ENCODE measurements around the gene ASB10. TPM values are rescaled to one million over a fixed set of nuclear protein-coding genes. Genes with fewer than 3 reads are reported as not detected.

ASB10 gene
- total RNA-seq, 4 donors from 2014 or later: not detected

DNA sequence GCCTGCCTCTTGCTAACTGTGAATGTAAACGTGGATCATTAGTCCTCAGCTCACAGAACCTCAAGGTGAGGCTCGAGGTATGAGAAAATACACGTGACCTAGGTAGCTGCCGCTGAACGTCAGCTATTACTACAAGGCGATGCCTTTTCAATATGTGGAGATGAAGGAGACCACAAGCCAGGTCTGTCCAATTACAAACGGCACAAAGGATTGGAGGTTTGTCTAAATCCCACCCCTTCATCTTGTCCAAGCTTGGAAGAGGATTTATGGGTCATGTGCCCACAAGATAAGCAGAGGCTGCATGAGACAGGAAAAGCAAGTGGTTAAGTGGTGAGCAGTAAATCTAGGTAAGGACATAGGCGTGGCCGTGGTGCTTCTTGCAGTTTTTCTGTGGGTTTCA, 19.9 kb upstream of the ASB10 start:
- Histone ChIP-seq H3K4me3 (no peak overlapping the region), H3K27ac (no peak overlapping the region), H3K27me3 (peaks cover 0 to 37% (median 0%) of the 10 kb centered on the region in 4 donors), H3K9me3 (no peaks in the 10 kb centered on the region), H3K4me1 (no peaks in the 10 kb centered on the region), H3K36me3 (peaks cover 0 to 2% (median 0%) of the 10 kb centered on the region in 3 donors)
- intact Hi-C loops (cut with DNase I): no loop called here
- 44 to 58% methylated on average over 5 to 8 of the region's 9 CpGs for WGBS, 2 donors
- no peak for DNase-seq
- no peak for TF ChIP-seq POLR2A (IDR thresholded peaks at IDR 0.05)
- TF ChIP-seq, protein P1, sequence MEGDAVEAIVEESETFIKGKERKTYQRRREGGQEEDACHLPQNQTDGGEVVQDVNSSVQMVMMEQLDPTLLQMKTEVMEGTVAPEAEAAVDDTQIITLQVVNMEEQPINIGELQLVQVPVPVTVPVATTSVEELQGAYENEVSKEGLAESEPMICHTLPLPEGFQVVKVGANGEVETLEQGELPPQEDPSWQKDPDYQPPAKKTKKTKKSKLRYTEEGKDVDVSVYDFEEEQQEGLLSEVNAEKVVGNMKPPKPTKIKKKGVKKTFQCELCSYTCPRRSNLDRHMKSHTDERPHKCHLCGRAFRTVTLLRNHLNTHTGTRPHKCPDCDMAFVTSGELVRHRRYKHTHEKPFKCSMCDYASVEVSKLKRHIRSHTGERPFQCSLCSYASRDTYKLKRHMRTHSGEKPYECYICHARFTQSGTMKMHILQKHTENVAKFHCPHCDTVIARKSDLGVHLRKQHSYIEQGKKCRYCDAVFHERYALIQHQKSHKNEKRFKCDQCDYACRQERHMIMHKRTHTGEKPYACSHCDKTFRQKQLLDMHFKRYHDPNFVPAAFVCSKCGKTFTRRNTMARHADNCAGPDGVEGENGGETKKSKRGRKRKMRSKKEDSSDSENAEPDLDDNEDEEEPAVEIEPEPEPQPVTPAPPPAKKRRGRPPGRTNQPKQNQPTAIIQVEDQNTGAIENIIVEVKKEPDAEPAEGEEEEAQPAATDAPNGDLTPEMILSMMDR (IDR thresholded peaks at IDR 0.05): no peak

- WGBS, 2 donors: 56 to 65% methylated on average over 5 of the region's 6 CpGs
- intact Hi-C loops (cut with DNase I): no loop called here
- peaks cover 0 to 37% (median 0%) of the 10 kb centered on the region in 4 donors for H3K27me3 ChIP-seq
- no peak for DNase-seq
- H3K36me3 ChIP-seq: no peaks in the 10 kb centered on the region
- H3K9me3 ChIP-seq: no peaks in the 10 kb centered on the region
- H3K27ac ChIP-seq: no peak overlapping the region
- TF ChIP-seq POLR2A (IDR thresholded peaks at IDR 0.05): no peak
- TF ChIP-seq, protein P1 (IDR thresholded peaks at IDR 0.05): no peak
- H3K4me1 ChIP-seq: no peaks in the 10 kb centered on the region
- H3K4me3 ChIP-seq: no peak overlapping the region
These were observed 18.7 kb upstream of the ASB10 start for GRCh38 chr7:151205730-151206129.

- WGBS, 2 donors: 78 to 84% methylated on average over 5 to 9 of the region's 48 CpGs
- TF ChIP-seq, protein P1 (IDR thresholded peaks at IDR 0.05): no peak
- TF ChIP-seq POLR2A (IDR thresholded peaks at IDR 0.05): no peak
- no peaks in the 10 kb centered on the region for H3K9me3 ChIP-seq
- H3K36me3 ChIP-seq: no peaks in the 10 kb centered on the region
- no peak overlapping the region for H3K4me3 ChIP-seq
- peaks cover 0 to 40% (median 0%) of the 10 kb centered on the region in 4 donors for H3K27me3 ChIP-seq
- H3K4me1 ChIP-seq: peaks cover 0 to 3% (median 0%) of the 10 kb centered on the region in 3 donors
- no peak overlapping the region for H3K27ac ChIP-seq
- intact Hi-C loops (cut with DNase I): no loop called here
- no peak for DNase-seq
These were observed 17.5 kb upstream of the ASB10 start for GRCh38 chr7:151204383-151205032.

GRCh38 chr7:151202836-151203235, 15.8 kb upstream of the ASB10 start:
- no peak for DNase-seq
- H3K4me1 ChIP-seq: peaks cover 0 to 9% (median 0%) of the 10 kb centered on the region in 3 donors
- 92 to 95% methylated on average over 7 to 8 of the region's 9 CpGs for WGBS, 2 donors
- H3K27ac ChIP-seq: no peak overlapping the region
- peaks cover 0 to 47% (median 0%) of the 10 kb centered on the region in 4 donors for H3K27me3 ChIP-seq
- intact Hi-C loops (cut with DNase I): no loop called here
- no peaks in the 10 kb centered on the region for H3K36me3 ChIP-seq
- no peak overlapping the region for H3K4me3 ChIP-seq
- no peaks in the 10 kb centered on the region for H3K9me3 ChIP-seq
- TF ChIP-seq, protein P1 (IDR thresholded peaks at IDR 0.05): no peak
- no peak for TF ChIP-seq POLR2A (IDR thresholded peaks at IDR 0.05)

- DNase-seq: no peak
- intact Hi-C loops (cut with DNase I): no loop called here
- H3K36me3 ChIP-seq: no peaks in the 10 kb centered on the region
- TF ChIP-seq, protein P1 (IDR thresholded peaks at IDR 0.05): no peak
- TF ChIP-seq POLR2A (IDR thresholded peaks at IDR 0.05): no peak
- H3K27me3 ChIP-seq: peaks cover 0 to 47% (median 0%) of the 10 kb centered on the region in 4 donors
- H3K4me3 ChIP-seq: no peak overlapping the region
- WGBS, 2 donors: 70 to 83% methylated on average over 3 to 4 of the region's 4 CpGs
- H3K4me1 ChIP-seq: peaks cover 0 to 9% (median 0%) of the 10 kb centered on the region in 3 donors
- no peak overlapping the region for H3K27ac ChIP-seq
- no peaks in the 10 kb centered on the region for H3K9me3 ChIP-seq
These were observed 14.7 kb upstream of the ASB10 start for GRCh38 chr7:151201751-151202150.

All from esophagus squamous epithelium (tissue), 5 donors.